CD4-positive, alpha-beta T cell treated with Interleukin-17A for 1 hour (primary cell): Measurements from ENCODE around the gene CENPM.
A peak's percentile ranks its signal among the peaks of the same experiment; 100 is the strongest.

ENCODE experiments used
- DNase-seq: peaks from one replicate; pipeline ENCODE4 v3.0.0-alpha.2; 2020

Gene CENPM

DNA sequence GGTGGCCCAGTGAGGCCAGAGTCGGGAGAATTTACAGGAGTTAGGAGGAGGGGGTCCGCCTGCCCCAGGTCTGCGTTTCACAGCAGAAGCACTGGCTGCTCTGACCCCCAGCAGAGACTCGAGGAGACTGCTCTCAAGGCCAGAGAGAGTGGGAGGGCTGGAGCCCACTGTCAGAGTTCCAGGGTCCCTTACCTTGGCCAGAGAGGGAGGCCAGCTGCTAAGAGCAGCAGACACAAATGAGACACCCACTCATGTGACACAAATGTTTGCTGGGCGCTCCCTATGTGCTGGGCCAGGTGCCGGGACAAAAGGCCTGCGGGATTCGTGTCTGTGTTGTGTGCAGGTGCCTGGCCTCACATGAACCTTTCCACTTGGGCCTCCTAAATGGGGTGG, 17.5 kb downstream of the CENPM start:
- no peak for DNase-seq

DNA sequence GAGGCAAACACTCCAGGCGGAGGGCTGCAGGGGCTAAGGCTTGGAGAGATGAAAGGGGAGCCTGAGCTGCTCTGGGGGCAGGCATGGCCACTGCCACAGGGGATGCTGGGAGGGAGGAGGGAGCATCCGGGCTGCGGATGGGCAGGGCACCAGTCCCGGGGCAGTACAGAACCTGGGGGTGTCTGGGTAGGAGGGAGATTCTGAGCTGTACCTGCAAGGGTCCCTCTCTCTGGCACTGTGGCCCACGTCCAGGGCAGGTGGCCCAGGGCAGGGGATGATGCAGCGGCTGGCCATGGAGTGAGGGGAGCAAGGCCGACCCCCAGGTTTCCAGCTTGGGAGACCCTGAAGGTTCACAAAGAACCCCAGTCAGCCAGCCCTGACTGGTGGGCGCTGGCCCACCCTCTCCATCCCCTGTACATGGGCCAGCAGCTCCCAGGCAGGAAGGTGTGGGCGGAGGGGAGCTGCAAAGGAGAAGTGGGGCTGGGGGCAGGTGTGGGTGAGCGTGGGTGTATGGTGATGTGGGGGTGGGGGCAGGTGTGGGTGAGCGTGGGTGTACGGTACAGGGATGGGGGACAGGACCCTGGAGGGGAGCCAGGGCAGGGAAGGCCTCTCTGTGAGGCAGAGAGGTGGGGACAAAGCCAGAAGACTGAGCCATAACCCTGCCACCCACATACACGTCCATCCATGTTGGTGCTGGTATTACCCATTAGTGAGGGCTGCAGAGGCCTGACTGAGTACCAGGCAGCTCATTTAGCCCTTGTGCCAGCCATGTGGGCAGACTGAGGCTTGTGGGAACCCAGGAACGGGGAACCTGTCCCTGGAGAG, 18.1 kb downstream of the CENPM start:
- no peak for DNase-seq

DNA sequence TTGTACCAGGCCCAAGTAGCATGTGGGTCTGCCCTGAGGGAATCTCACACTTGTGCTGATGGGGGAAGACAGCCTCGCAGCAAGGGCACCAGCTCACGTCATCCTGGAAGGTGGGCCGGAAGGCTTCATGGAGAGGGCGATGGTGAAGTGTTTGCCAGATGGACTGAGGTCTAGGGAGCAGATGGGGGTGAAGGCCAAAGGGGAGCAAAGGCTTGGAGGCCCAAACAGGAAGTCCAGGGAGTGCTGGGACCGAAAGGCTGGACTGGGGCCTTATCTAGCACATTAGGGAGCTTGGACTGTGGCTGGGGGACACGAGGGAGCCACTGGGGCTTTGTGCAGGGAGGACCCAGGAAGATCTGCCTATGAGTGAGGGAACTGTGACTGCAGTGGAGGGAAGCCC, 19.1 kb downstream of the CENPM start:
- DNase-seq: no peak

DNA sequence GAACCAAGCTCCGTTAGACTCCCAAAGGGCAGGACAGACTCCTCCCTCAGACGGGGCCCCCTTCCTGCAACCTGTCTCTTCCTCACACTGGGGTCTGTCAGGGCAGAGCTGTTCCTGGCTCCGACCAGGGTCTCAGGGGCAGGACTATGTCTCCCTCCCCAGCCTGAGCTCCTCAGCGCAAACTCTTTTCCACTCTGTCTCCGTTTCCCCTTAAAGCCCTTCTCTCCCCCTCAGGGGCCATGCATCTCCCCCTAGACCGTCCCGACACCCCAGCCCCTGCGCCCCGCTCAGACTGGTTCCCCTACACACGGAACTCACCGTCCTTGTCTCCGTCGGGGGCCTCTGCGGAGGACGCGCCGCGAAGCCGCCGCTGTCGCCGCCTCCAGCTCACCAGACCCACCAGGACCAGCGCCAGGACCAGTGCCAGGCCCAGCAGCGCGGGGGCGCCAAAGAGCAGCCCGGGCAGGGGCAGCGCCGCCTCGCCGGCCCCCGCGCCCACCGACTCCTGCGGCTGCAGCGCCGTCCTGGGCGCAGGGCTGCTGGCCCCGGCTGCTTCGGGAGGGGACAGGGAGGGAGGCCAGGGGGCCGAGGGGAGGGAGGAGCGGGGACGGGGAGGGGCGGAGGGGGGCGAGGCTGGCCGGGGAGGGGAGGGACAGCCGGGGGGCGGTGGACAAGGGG, 21.0 kb downstream of the CENPM start:
- peak; percentile 80 for DNase-seq

DNA sequence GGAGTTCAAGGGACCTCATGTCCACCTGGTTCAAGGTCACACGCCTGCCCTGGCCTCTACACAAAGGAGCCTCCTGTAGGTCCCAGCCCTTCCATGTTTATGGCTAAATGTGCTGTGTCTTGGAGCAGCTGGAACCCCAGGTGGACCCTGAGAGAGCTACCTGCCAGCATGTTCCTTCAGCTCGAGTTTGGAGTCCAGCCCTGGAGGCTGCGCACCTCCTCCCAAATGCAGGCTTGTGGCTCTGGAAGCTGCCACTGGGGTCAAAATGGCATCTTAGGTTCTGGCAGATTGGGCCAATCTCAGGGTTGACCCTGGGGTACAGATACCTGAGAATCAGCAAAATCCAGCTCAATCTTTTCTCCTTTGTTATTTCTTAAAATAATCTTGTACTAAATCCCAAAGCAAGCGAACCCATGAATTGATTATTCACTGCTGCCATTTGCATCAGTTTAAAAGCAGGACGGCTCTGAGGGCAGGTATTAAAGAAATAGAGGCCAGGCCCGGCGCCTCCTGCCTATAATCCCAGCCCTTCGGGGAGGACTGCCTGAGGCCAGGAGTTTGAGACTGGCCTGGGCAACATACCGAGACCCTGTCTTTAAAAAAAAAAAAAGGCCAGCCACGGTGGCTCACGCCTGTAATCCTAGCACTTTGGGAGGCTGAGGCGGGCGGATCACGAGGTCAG, 23.2 kb downstream of the CENPM start:
- DNase-seq: no peak

DNA sequence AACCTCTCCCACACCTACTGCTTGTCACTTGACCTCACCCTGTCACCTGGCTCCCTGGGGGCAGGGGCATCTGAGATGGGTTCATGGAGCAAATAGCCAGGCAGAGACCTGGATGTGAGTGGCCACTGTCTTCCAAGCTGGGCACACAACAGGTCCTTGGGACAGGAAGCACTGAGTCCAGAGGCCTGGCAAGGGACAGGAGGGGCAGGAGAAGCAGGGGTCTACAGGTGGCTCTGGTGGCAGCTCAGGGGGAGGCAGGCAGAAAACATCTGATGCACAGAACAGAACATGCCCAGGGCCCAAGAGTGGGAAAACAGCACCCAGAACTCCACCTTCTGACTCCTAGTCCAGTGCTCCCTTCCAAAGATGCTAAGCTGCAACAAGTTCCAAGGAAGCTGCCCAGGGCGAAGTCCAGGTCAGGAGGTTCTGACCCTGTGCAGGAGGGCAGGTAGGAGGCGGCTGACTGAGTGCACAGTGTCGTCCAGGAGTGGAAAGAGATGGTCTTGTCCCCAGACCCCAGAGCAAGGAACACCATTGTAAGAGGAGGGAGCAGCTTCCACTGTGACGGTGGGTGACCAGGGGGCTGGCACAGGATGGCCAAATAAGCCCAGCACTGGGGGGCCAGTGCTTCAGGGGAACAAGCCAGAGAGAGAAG, 23.9 kb downstream of the CENPM start:
- no peak for DNase-seq

DNA sequence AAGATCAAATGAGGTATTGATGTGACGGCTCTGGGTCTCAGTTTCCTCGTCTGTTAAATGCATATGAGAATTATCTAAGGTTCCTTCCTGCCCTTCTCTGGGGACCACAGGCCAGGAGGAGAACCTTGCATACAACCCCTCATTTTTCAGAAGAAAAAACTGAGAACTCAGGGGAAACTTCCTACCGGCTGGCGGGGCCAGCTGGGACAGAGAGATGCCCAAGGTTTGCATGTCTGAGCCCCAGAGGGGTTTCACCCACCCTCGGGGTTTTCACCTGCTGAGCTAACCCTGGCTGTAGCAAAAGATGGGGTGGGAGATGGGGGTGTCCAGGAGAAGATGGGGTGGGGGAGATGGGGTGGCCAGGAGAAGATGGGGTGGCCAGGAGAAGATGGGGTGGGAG, 24.6 kb downstream of the CENPM start:
- DNase-seq: no peak

DNA sequence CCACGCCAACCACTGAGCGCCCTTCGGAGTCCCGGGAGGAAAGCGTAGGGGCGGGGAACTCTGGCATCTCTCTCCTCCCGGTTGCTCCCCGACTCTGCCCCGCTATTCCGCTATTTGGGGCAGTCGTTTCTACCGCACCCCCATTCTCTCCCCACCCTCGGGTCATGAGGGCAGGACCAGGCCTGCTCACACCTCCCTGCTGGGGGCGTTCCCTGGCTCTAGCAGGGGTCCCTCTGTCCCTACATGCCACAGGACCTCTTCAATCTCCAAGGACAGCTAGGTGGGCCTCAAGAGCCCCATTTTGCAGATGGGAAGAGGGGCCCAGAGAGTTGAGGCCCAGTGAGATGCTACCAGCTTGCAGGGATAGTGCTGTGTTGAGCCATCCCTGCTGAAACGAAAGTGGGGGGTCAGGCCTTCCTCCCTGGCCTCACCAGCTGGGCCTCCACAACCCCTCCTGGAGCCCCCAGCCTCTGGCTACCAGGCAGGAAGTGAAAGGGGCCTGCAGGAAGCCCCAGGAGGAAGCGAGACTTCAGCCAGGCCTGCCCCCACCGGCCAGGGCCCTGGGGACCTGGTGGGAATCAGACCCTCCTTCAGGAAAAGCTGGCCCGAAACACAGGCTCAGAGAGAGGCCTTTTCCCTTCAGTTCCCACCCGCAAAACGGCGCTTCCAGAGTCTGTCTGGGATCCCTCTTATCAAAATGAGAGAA, 26.5 kb downstream of the CENPM start:
- DNase-seq: no peak

DNA sequence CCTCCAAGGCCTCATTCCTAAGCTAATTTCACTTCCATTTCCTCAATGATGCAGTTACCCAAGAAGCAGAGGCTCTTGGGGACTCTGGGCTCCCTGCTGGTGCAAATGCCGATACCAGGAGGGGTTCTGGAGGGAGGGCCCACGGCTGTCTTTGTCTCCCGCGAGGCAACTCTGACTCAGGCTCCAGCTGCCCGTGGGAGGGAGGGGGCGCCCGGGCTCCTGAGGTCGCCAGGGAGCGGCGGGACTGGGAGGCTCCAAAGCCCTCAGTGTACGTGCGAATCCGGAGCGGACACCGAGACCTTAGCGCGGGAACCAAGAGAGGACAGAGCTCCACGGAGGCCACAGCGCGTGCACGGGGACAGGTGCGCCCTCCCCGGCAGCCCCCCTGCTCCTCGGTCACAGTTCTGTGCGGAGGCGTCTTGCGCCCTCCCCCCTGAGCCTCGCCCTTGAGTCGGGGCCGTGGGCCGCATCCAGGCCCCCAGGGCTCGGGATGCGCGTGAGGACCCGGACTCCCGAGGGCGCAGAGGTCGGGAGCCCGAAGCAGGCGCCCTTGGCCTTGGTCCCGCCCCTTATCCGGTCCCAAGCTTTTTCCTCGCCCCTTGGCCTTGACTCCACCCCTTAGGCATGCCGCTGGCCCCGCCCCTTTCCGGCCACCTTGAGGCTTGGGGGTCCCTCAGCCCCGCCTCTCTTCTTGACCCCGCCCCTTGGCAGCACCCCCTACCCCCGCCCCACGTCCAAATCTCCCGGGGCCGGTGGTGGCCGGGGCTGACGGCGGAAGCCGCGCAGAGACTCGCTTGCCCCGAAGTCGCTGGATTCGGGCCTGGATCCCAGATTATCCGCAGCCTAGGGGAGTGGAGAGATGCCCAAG, 27.4 kb downstream of the CENPM start:
- DNase-seq: peak; percentile 54

DNA sequence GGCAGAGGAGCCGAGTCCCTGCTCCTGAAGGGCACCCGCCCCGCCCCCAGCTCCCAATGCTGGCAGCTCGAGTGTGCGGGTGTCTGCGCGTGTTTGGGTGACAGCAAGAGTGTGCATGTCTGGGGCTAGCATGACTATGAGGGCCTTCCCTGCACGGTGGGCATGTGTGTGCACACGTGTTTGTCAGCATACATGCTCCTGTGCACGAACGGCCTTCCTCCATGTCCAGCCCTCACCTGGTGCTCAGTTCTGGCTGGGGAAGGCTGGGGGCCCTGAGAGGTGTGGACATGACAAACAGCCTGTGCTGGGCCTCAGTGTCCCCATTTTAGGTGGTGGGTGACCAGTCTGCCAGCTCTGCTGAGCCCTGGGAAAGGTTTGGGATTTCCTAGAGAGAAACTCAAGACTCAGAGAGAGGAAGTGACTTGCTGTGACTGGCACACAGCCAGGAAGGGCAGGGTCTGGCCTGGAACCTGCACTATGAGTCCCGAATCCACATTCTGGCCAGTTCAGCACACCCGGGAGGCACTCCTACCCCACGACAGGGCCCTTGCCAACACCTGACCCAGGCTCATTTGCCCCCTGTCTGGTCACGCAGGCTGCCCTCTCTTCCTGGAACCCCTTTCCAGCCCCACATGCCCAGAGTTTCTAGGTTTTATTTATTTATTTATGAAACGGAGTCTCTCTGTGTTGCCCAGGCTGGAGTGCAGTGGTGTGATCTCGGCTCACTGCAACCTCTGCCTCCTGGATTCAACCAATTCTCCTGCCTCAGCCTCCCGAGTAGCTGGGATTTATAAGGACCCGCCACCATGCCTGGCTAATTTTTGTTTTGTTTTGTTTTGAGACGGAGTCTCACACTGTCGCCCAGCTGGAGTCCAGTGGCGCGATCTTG, 28.8 kb downstream of the CENPM start:
- no peak for DNase-seq

DNA sequence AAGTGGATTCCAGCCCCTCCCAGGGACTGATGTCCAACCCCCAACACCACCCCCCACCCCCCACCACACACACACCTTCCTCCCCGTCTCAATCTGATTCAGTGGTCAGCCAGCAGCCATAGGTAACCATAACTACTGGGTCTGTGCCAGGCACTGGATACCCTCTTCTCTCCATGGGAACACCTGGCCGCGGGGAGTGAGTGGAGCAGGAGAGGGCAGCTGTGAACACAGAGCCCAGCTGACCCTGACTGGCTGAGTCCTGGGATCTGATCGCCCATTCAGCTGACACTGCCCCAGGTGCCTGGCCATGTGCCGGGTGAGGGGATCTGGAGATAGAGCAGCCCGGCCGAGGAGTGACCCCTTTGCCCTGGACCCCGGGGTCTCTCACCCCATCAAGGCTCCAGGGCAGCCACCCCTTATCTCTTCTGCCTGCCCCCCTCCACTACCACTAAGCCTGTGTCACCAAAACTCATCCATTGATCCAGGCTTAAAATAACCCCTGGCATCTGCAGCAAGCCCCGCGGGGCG, 29.5 kb downstream of the CENPM start:
- no peak for DNase-seq

DNA sequence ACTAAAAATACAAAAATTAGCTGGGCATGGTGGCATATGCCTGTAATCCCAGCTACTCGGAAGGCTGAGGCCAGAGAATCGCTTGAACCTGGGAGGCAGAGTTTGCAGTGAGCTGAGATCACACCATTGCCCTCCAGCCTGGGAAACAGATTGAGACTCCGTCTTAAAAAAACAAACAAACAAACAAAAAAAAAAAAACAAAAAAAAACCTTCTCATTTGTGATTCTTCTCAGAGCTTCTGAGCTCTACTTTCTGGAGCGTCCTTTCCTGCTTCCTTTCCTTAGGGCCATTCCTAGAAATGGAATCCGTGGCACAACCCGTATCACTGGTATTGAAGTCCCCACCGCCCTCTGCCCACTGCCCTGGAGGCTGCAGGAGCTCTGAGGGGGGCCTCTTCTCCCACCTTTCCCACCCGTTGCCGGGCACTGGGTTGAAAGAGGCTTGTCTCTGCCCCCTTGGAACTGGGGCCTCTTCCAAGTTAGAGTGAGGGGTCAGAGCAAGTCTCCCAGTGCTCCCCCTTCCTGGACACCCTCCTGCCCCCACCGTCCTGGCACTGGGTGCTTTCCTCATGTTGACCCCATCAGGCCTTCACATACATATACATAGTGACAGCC, 30.1 kb downstream of the CENPM start:
- DNase-seq: no peak

DNA sequence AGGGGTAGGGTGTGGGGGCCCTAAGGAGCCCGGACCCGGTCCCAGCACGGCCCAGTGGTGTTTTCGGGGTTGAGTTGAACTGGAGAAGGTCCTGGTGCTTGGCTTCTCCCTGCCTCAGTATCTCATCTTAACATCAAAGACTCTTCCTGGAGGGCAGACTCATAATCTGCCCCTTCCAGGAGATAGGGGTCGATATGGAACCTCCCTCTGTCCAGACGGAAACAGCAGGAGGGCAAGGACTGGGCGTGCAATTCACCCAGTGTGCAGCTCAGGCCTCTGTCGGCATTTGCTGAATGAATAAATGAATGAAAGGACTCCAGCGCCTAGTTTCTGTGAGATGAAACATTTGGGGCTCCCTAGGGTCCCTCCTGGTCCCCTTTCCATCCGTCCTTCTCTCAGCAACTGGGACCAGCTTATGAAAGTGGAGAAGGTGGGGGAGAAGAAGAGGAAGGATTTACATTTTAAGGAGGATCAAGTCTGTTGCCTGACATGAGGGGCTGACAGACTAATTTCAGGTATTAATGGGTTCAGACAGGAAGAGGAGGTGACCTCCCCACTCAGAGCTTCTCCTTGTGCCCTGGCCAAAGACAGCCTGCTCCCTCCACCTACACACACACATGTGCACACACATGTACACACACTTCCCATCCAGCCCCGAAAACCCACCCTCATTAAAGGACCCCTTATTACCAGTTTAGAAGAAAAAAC, 31.0 kb downstream of the CENPM start:
- no peak for DNase-seq

DNA sequence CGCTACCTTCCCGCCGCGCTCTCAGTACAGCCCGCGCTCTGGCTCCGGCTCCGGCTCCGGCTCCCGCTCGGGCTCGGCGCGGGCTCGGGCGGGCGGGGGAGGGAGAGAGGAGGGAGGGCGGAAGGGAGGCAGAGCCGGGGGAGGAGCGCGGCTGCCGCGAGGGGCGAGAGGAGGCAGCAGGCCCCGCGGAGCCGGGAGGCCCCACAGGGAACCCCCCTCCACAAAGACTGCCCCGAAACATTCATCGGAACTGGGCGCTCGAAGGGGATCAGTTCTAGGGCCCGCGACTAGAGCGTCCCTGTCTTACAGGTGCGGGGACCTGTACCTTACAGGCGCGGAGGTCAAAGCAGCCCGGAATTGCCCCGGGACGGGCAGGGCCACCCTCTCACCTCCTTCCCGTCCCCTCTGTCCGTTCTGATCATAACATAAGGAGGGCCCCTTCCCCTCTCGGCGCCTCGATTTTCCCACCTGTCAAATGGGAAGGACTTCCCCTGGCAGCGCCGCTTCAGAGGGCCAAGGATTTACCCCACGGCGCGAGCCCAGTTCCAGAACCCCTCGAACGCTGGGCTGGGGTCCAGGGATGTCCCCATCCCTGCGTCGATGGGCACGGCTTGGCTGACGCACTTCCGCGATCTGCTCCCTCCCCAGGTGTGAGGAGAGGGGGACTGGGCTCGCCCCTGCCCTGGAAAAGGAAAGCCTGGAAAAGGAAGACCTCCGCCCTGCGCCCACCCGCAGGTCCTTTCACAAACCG, 31.7 kb downstream of the CENPM start, which contains the start of gene SHISA8:
SHISA8 (minus strand) TSS at position 40 of the 751 bp plus-strand sequence. CDS start 407 bp downstream, outside the sequence.
- peak; percentile 67 for DNase-seq

DNA sequence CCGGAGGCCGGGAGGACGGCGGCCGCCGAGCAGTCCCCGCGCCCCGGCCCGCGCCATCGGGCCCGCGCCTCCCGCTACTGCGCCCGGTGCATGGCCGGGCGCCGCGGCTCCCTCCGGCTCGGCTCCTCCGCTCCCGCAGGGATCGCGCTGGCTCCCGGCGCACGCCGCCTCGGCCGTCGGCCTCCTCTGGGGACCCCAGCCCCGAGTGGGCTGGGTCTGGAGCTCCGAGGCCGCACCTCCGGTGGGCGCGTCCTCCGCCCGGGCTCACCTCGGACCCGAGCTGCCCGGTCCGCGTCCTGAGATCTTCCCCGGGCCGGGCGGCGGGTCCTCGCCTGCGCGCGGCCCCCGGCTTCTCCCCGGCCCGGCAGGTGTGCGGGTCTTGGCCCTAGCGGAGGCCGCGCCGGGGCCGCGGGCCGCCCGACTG, 32.3 kb downstream of the CENPM start:
- DNase-seq: no peak

DNA sequence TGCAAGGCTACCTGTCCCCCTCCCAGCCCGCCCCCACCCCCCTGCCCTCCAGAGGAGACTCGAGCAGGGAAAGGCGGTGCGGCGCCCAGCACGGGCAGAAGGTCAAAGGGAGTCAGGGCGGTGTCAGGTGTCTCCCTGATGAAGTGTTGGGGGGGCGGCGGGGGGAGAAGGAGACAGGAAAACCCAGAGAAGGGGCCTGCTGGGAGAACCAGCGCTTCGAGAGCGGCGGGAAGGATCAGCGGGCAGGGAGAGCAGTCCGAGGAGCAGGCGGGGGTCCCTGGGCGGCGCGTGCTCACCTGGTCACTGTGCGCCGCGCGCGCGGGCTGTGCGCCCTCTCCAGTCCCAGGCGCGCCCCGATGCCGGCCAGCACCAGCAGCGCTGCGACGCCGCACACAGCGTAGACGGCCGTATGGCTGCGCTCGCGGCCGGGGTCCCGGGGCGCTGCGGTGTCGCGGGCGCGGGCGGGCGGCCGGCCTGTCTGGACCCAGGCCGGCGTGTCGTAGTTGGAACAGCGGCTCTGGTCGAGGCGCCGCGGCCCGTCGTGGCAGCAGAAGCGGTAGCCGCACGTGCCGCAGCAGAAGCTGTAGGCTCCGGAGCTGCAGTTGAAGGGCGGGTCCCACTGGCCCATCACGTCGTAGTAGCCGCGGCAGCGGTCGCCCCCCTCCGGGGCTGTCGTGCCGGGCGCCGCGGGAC, 33.0 kb downstream of the CENPM start:
- DNase-seq: no peak

DNA sequence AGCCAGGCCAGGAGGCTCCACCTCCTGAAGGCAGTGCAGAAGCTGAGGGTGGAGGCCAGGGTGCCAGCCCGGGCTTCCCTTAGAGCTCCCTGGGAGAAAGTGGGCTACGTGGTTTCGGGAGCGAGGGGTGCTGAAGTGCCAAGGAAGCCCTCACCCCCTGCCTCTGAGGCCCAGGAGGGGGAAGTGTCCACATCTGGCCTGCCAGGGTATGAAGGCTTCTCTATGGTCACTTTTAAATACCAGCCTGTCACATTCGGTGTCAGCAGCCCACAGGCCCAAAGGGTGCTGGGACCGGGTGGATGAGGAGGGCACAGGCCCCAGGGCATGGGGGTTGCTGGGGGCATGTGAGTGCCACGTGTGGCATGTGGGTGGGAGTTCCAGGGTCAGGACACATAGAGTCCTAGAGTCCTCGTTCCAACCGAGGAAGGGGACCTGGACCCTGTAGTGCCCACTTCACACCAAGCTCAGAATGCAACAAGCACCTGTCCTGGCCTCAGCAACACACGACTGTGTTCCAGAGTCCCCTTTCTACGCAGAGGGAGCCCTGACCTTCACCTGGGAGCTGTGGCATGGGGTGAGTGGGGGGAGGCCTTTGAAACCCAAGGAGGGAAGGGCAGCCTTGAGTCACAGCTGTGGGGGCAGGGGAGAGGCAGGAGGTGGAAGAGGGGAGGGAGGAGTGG, 33.8 kb downstream of the CENPM start:
- DNase-seq: no peak
